Measurements from ENCODE around the gene NR4A3. TPM values are rescaled to one million over a fixed set of nuclear protein-coding genes. Genes with fewer than 3 reads are reported as not detected.

Gene NR4A3
- total and polyA plus RNA-seq, 9 of the 15 experiments (the other 6 are each of a cell fraction or from before 2014, with no cell fraction given): 0.04 to 0.07 TPM; not detected in 7

- no peaks in the 10 kb centered on the region for H3K9me3 ChIP-seq (replicated peaks; ENCODE audit: control insufficient read depth, insufficient read depth, low read depth, low read length)
- no peaks in the 10 kb centered on the region for H3K27me3 ChIP-seq (ENCODE audit: control insufficient read depth in 2 of 2, insufficient read depth in 2 of 2, low read length in 2 of 2)
- ChIA-PET POLR2A (no interaction called here), CTCF (ENCODE audit: low intra/inter-chr PET ratio) (no interaction called here)
- no peak overlapping the region for H3K27ac ChIP-seq (ENCODE audit: extremely low read depth, low read depth, low read length)
- ATAC-seq (no peak), DNase-seq (ENCODE audit: extremely low read depth in 1 of 4, low spot score in 3 of 4) (no peak), FAIRE-seq (no peak)
- in situ Hi-C loops (cut with MboI) (loop anchor here (5.0 kb wide), 1 partner anchor 408 kb away; no protein-coding TSS in a partner anchor), intact Hi-C loops (cut with micrococcal nuclease) (loop anchor here (10.0 kb wide), 1 partner anchor 510 kb away; no protein-coding TSS in a partner anchor)
- H3K79me2 ChIP-seq (ENCODE audit: control insufficient read depth, insufficient read depth, low read length): peaks cover 15% of the 10 kb centered on the region; the same call in 1 of the 3 replicates
- no peaks in the 10 kb centered on the region for H3K9me1 ChIP-seq (ENCODE audit: control insufficient read depth, insufficient read depth, low read length)
- no TSS peak for BruUV-seq (replicated peaks)
- no peaks in the 10 kb centered on the region for H3K36me3 ChIP-seq (ENCODE audit: control insufficient read depth, insufficient read depth, low read length)
- H3K4me3 ChIP-seq: no peak overlapping the region
- no peak overlapping the region for H3K4me2 ChIP-seq (ENCODE audit: insufficient read depth, low read length)
- 87% methylated on average over 2 of the region's 2 CpGs for WGBS (ENCODE audit: insufficient coverage, low coverage, missing lambda C conversion rate)
- H3K9ac ChIP-seq (ENCODE audit: insufficient read depth in 1 of 2, low read depth in 2 of 2, low read length in 2 of 2): no peak overlapping the region
- H2AFZ ChIP-seq (ENCODE audit: low read depth, low read length): no peak overlapping the region
- TF ChIP-seq ILF3 (IDR thresholded peaks at IDR 0.05; ENCODE audit: borderline replicate concordance) (no peak), ZBTB2 (IDR thresholded peaks at IDR 0.05) (no peak), ZNF512 (tag; IDR thresholded peaks at IDR 0.05) (no peak), YY1 (IDR thresholded peaks at IDR 0.05; ENCODE audit: borderline replicate concordance in 1 of 3, control insufficient read depth in 1 of 3, extremely low read depth in 1 of 3, insufficient read depth in 3 of 3, insufficient read length in 1 of 3, insufficient replicate concordance in 2 of 3, low read depth in 1 of 3, low read length in 2 of 3) (no peak), ZNF830 (CRISPR knock-in tag; IDR thresholded peaks at IDR 0.05) (no peak), CHD4 (IDR thresholded peaks at IDR 0.05; ENCODE audit: insufficient read depth, insufficient replicate concordance, low read depth, low read length, poor library complexity, severe bottlenecking) (no peak), MITF (IDR thresholded peaks at IDR 0.05) (no peak), EP300 (IDR thresholded peaks at IDR 0.05; ENCODE audit: low read length) (no peak), GABPB2 (CRISPR knock-in tag; conservative IDR thresholded peaks at IDR 0.05) (no peak), IRF9 (tag; IDR thresholded peaks at IDR 0.05) (no peak), KDM1A (IDR thresholded peaks at IDR 0.05) (no peak), SMARCA4 (IDR thresholded peaks at IDR 0.05) (no peak), CTBP1 (IDR thresholded peaks at IDR 0.05; ENCODE audit: borderline replicate concordance) (no peak), HCFC1 (IDR thresholded peaks at IDR 0.05; ENCODE audit: low read depth, low read length) (no peak)
- H3K4me1 ChIP-seq (replicated peaks in 1 of 2; ENCODE audit: control insufficient read depth in 2 of 2, insufficient read depth in 2 of 2, low read length in 2 of 2): peaks cover 5 to 8% of the 10 kb centered on the region in 2 experiments
- H4K20me1 ChIP-seq (replicated peaks; ENCODE audit: control insufficient read depth, insufficient read depth, low read length): no peaks in the 10 kb centered on the region
Measured at GRCh38 chr9:99814359-99814758, 7.3 kb upstream of the NR4A3 start.
